Measurements from ENCODE around the gene ADAM15.

ADAM15 gene

DNA sequence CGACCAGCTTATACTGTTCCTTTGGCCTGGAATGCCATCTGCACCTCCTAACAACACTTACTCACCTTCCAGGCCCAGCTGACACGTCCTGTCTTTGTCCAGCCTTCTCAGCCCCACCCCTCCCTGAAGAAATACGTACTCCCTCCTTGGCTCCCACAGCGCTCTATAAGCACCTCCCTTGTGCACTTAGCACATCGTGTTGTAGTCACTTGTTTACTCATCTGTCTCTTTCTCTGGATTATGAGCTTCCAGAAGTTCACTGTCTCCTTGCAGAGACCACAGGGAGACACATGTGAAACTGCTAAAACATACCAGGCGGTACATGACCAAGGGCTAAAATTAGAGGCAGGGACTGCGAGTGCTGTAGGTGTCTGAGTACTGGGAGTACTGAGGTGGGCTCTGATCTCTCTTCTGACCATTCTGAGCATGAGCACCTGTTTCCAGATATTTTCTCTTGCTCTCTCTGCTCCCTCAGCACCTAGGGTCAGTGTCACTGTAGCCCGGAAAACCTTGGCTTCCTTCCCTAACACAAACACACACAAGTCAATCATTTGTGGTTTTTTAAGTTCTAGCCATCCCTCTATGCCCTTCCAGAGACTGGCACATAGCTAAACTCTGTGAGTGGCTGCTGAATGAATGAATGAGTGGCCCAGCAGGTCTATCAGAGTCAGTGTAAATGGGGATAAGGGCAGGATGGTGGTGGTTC, 12.4 kb upstream of the ADAM15 start:
- H3K4me3 ChIP-seq (ENCODE audit: low read length) = no peak overlapping the region
- TF ChIP-seq, protein P1, sequence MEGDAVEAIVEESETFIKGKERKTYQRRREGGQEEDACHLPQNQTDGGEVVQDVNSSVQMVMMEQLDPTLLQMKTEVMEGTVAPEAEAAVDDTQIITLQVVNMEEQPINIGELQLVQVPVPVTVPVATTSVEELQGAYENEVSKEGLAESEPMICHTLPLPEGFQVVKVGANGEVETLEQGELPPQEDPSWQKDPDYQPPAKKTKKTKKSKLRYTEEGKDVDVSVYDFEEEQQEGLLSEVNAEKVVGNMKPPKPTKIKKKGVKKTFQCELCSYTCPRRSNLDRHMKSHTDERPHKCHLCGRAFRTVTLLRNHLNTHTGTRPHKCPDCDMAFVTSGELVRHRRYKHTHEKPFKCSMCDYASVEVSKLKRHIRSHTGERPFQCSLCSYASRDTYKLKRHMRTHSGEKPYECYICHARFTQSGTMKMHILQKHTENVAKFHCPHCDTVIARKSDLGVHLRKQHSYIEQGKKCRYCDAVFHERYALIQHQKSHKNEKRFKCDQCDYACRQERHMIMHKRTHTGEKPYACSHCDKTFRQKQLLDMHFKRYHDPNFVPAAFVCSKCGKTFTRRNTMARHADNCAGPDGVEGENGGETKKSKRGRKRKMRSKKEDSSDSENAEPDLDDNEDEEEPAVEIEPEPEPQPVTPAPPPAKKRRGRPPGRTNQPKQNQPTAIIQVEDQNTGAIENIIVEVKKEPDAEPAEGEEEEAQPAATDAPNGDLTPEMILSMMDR (conservative IDR thresholded peaks at IDR 0.05; ENCODE audit: low read length) = no peak
- DNase-seq (ENCODE audit: low read depth) = peak; percentile 25

DNA sequence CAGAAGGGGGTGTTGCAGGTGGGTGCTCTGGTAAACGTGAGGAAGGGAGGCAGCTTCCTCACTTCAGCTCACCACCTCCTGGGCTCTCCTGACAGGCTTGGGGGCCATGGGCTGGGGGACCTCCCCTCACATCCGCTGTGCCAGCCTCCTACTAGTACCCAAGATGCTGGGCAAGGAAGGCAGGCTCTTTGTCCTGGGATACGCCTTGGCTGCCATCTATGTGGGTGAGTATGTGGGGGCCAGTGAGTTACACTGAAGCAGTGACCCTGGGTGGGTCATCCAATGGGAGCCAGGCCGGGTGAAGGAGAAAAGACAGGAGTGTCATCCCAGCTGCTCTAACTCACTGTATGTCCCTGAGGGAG, 11.8 kb upstream of the ADAM15 start:
- TF ChIP-seq, protein P1 (conservative IDR thresholded peaks at IDR 0.05; ENCODE audit: low read length) = no peak
- no peak for DNase-seq (ENCODE audit: low read depth)
- H3K4me3 ChIP-seq (ENCODE audit: low read length) = no peak overlapping the region

DNA sequence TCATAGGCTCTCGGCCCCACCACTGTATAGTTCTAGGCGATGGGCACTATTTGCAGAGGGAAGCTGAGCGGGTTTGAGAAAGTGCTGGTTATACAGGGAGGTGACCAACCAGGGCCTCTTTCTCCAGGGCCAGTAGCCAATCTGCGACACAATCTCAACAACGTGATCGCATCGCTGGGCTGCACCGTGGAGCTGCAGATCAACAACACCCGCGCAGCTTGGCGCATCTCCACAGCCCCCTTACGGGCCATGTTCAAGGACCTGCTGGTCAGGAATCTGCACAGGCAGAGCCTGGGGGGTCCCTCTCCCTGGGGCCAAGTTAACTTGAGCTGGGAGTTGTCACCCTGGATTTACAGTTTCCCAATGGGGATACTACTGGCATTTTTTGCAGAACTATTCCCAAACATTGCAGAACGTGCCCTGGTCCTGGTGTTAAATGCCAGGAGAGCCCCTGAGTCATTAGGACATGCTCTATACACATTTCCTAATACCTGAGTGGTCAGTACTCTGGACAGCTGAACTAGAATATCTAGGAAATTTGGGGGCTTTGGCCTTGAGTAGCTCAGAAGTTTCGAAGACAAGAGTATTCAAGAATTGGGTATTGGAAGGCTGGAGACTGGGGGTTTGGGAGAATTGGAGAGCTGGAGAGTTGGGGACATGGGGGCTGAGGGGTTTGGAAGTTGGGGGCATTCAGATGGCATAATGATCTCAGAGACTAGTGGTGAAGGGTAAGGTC, 10.6 kb upstream of the ADAM15 start:
- TF ChIP-seq, protein P1 (conservative IDR thresholded peaks at IDR 0.05; ENCODE audit: low read length) = no peak
- DNase-seq (ENCODE audit: low read depth) = no peak
- no peak overlapping the region for H3K4me3 ChIP-seq (ENCODE audit: low read length)

DNA sequence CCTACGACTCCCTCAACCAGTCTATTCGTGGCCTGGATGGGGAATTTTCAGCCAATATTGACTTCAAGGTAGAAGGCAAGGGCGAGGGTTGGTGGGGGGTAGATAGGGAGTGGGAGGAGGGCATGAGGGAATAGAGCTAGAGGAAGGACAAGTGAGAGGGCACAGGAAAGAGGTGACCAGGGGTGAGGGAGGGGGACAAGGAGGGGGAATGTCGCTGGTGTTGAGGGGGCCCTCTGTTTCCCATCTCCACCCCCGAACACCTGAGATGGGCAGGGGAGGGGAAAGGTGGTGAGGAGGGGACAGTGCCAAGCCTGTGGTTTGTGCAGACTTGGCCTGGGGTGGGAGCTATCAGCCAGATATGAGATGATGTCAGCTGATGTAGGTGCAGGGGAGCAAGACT, 8.3 kb upstream of the ADAM15 start:
- DNase-seq (ENCODE audit: low read depth) = no peak
- no peak overlapping the region for H3K4me3 ChIP-seq (ENCODE audit: low read length)
- TF ChIP-seq, protein P1 (conservative IDR thresholded peaks at IDR 0.05; ENCODE audit: low read length) = no peak

DNA sequence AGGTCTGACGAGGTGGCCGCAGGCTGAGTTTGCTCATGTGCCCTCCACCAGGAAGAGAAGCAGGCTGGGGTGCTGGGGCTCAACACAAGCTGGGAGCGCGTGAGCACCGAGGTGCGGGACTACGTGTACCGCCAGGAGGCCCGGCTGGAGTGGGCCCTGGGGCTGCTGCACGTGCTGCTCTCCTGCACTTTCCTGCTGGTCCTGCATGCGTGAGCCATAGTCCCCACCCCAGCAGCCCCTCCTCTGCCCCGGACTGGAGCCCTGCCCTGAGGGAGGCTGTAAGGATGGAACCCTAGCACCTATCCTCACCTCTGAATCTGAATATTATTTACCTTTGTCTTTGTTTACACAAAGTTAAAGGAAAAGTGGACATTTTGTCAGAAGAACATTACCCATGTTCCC, 7.8 kb upstream of the ADAM15 start:
- TF ChIP-seq, protein P1 (conservative IDR thresholded peaks at IDR 0.05; ENCODE audit: low read length) = no peak
- H3K4me3 ChIP-seq (ENCODE audit: low read length) = no peak overlapping the region
- DNase-seq (ENCODE audit: low read depth) = no peak

DNA sequence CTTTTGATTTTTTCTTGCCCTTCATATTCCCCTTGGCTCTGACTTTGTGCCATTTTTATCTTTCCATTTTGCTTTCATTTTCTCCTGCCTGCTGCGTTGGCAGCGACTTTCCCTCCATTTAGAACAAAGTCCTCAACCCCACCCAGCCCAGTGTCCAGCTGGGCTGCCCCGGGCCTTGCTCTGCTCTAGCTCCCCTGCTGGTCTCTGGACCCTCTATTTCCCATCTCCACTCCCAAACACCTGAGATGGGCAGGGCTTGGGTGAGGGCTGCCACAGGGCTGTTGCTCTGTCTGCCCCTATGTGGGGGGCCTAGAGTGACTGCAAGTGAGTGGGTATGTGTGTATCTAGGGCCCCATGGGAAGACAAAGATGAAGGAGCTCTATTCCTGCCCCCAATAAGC, 7.3 kb upstream of the ADAM15 start:
- H3K4me3 ChIP-seq (ENCODE audit: low read length) = no peak overlapping the region
- TF ChIP-seq, protein P1 (conservative IDR thresholded peaks at IDR 0.05; ENCODE audit: low read length) = no peak
- no peak for DNase-seq (ENCODE audit: low read depth)

DNA sequence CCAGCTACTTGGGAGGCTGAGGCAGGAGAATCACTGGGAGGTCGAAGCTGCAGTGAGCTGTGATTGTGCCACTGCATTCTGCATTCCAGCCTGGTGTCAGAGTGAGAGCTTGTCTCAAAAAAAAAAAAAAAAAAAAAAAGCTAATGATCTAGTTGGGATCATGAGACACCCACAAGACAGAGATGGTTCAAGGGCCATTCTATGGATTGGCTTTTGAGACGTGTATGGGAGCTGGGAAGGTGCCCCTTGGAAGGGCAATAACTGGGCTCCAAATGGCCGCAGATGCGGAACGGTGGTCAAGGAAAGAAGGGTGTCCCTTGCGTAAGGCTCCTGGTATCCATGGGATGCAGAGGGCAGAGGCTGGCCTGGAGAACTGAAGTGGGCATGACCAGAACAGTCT, 6.8 kb upstream of the ADAM15 start:
- no peak overlapping the region for H3K4me3 ChIP-seq (ENCODE audit: low read length)
- DNase-seq (ENCODE audit: low read depth) = no peak
- TF ChIP-seq, protein P1 (conservative IDR thresholded peaks at IDR 0.05; ENCODE audit: low read length) = no peak
